ENCODE data around the gene NOL7. TPM values are rescaled to one million over a fixed set of nuclear protein-coding genes. Genes with fewer than 3 reads are reported as not detected.

The NOL7 gene
- total and polyA plus RNA-seq, 2 experiments from 2014 or later: 97.2 to 251 TPM

- Mint-ChIP-seq H3K9me3 (no peaks in the 10 kb centered on the region; the same call in 2 of the 3 replicates), H3K4me1 (peaks cover 29% of the 10 kb centered on the region), H3K4me3 (peak overlapping the region; percentile 85), H3K36me3 (ENCODE audit: low read depth) (no peaks in the 10 kb centered on the region; the same call in 2 of the 3 replicates), H3K27me3 (ENCODE audit: insufficient read depth, low read depth, poor library complexity) (peaks cover 12% of the 10 kb centered on the region), H3K27ac (peak overlapping the region; percentile 98)
- no peaks in the 10 kb centered on the region for H3K9me2 ChIP-seq (ENCODE audit: insufficient read depth)
- H3K4me3 ChIP-seq: peak overlapping the region; percentile 84
- DNase-seq (ENCODE audit: low spot score) (peak; percentile 96), ATAC-seq (peak; percentile 92)
- no peaks in the 10 kb centered on the region for H3K27me3 ChIP-seq (ENCODE audit: insufficient read depth)
- peak overlapping the region; percentile 99 for H3K27ac ChIP-seq (ENCODE audit: low read depth)
- peak overlapping the region; percentile 94 for H3K4me2 ChIP-seq
- H4K20me1 ChIP-seq (replicated peaks; ENCODE audit: insufficient read depth): no peaks in the 10 kb centered on the region
- no peak overlapping the region for H2AFZ ChIP-seq
- H3K4me1 ChIP-seq (ENCODE audit: insufficient read depth): peaks cover 13% of the 10 kb centered on the region
- H3K36me3 ChIP-seq (ENCODE audit: insufficient read depth): no peaks in the 10 kb centered on the region
- H3F3A ChIP-seq (replicated peaks; ENCODE audit: low read depth): peaks cover 10% of the 10 kb centered on the region
- no peak for TF ChIP-seq ZNF462 (CRISPR knock-in tag; IDR thresholded peaks at IDR 0.05)
- peak; percentile 22 to 57; a peak in 3 of 4 replicates for TF ChIP-seq CTCF (conservative IDR thresholded peaks at IDR 0.05; ENCODE audit: low read depth in 2 of 2)
- no peak for TF ChIP-seq ZNF331 (CRISPR knock-in tag; IDR thresholded peaks at IDR 0.05; ENCODE audit: low read depth)
- peak; percentile 17 for TF ChIP-seq POLR2AphosphoS5 (IDR thresholded peaks at IDR 0.05; ENCODE audit: low read depth)
- TF ChIP-seq, protein P1, sequence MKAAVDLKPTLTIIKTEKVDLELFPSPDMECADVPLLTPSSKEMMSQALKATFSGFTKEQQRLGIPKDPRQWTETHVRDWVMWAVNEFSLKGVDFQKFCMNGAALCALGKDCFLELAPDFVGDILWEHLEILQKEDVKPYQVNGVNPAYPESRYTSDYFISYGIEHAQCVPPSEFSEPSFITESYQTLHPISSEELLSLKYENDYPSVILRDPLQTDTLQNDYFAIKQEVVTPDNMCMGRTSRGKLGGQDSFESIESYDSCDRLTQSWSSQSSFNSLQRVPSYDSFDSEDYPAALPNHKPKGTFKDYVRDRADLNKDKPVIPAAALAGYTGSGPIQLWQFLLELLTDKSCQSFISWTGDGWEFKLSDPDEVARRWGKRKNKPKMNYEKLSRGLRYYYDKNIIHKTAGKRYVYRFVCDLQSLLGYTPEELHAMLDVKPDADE (IDR thresholded peaks at IDR 0.05): no peak
- TF ChIP-seq JUNB (IDR thresholded peaks at IDR 0.05; ENCODE audit: unreplicated experiment): no peak
- no peak for TF ChIP-seq EZH2phosphoT487 (IDR thresholded peaks at IDR 0.05; ENCODE audit: unreplicated experiment)
- no peak for TF ChIP-seq NANOG (IDR thresholded peaks at IDR 0.05; ENCODE audit: borderline replicate concordance)
- TF ChIP-seq ZNF114 (CRISPR knock-in tag; IDR thresholded peaks at IDR 0.05): no peak
- TF ChIP-seq CREB1 (CRISPR knock-in tag; IDR thresholded peaks at IDR 0.05; ENCODE audit: low read depth): 0 out of 2 replicates have a peak, but pooled peaks have one; percentile 8
- H3K79me2 ChIP-seq (replicated peaks; ENCODE audit: insufficient read depth): peaks cover 28% of the 10 kb centered on the region
These were observed 41.0 kb upstream of the NOL7 start for GRCh38 chr6:13574149-13574570.
